Measurements from ENCODE around the gene NFKB2. TPM values are rescaled to one million over a fixed set of nuclear protein-coding genes. Genes with fewer than 3 reads are reported as not detected.

The NFKB2 gene
- total RNA-seq, 1 donor from 2014 or later, result 26.8 TPM

DNA sequence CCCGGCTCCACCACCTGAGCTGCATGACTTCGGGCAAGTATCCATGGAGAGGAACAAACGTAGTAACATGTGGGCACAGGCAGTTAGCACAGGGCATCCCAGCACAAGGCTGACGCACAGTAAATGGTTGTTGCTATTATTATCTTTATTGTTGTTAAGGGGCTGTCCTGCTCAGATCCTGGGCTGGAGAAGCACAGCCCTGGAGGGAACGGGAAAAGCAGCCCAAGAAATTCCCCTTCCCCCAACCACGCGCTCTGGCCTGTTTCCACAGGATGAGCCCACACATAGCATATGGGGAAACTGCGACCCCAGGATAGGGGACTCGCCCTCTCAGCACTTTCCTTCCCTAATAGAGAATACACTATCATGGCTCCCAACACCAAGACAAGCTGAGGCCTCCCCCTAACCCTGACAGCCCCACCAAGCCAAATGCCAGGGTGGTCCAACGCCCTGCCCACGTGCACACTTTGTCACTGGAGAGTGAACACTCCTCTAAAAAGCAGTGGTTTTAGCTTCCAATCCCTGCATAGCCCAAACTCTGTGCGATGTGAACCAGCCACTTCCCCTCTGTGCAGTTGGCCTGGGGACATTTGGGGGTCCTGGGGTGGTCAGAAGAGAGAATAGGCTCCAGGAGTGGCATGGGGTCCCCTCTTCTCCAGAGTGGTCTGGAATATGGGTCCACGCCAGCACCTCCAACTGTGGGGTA, 12.1 kb downstream of the NFKB2 start:
- Histone ChIP-seq H3K4me1 (peaks cover 27% of the 10 kb centered on the region), H3K4me3 (peak overlapping the region in 1 of 2 donors; percentile 40), H3K36me3 (no peaks in the 10 kb centered on the region), H3K9me3 (no peaks in the 10 kb centered on the region), H3K27ac (no peak overlapping the region), H3K27me3 (peaks cover 6% of the 10 kb centered on the region)
- TF ChIP-seq, protein P1, sequence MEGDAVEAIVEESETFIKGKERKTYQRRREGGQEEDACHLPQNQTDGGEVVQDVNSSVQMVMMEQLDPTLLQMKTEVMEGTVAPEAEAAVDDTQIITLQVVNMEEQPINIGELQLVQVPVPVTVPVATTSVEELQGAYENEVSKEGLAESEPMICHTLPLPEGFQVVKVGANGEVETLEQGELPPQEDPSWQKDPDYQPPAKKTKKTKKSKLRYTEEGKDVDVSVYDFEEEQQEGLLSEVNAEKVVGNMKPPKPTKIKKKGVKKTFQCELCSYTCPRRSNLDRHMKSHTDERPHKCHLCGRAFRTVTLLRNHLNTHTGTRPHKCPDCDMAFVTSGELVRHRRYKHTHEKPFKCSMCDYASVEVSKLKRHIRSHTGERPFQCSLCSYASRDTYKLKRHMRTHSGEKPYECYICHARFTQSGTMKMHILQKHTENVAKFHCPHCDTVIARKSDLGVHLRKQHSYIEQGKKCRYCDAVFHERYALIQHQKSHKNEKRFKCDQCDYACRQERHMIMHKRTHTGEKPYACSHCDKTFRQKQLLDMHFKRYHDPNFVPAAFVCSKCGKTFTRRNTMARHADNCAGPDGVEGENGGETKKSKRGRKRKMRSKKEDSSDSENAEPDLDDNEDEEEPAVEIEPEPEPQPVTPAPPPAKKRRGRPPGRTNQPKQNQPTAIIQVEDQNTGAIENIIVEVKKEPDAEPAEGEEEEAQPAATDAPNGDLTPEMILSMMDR (IDR thresholded peaks at IDR 0.05), result no peak
- no peak for TF ChIP-seq POLR2AphosphoS5 (IDR thresholded peaks at IDR 0.05; ENCODE audit: insufficient read depth in 1 of 2, low read depth in 1 of 2)
- TF ChIP-seq POLR2A (IDR thresholded peaks at IDR 0.05), result no peak
- DNase-seq (ENCODE audit: extremely low spot score in 2 of 2), result no peak
- intact Hi-C loops (cut with DNase I), result no loop called here

DNA sequence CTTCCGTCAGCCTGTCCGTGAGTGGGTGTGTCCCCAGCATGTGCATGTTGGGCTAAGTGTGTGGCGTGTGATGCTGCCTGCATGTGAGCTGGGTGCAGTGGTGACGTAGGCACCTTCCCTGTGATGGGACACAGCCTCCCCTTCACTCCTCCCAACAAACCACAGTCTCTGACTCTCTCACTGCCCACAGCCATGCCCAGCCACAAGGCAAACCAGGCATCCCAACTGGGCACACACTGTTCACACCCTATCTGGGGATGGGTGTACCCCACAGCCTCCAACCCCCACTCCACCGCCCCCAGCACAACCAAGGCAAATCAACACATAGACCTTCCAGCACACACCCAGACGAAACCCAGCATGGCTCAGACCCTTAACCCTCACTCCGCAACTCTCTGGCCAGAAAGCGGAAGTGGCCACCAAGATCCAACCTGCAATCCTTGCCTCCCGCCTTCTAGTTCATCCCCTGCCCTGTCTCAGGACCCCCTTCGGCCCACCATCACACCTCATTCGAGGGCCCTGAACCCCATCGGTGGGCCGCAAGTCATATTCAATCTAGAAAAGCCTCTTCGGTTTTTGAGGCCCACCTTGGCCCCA, 12.7 kb downstream of the NFKB2 start:
- TF ChIP-seq, protein P1 (IDR thresholded peaks at IDR 0.05), result no peak
- TF ChIP-seq POLR2AphosphoS5 (IDR thresholded peaks at IDR 0.05; ENCODE audit: insufficient read depth in 1 of 2, low read depth in 1 of 2) (no peak), POLR2A (IDR thresholded peaks at IDR 0.05) (no peak)
- Histone ChIP-seq H3K4me1 (peaks cover 27% of the 10 kb centered on the region), H3K27me3 (peaks cover 6% of the 10 kb centered on the region), H3K4me3 (peak overlapping the region; percentile 40 to 49), H3K36me3 (no peaks in the 10 kb centered on the region), H3K27ac (peak overlapping the region; percentile 60), H3K9me3 (no peaks in the 10 kb centered on the region)
- DNase-seq (ENCODE audit: extremely low spot score in 2 of 2), result no peak
- intact Hi-C loops (cut with DNase I), result no loop called here

DNA sequence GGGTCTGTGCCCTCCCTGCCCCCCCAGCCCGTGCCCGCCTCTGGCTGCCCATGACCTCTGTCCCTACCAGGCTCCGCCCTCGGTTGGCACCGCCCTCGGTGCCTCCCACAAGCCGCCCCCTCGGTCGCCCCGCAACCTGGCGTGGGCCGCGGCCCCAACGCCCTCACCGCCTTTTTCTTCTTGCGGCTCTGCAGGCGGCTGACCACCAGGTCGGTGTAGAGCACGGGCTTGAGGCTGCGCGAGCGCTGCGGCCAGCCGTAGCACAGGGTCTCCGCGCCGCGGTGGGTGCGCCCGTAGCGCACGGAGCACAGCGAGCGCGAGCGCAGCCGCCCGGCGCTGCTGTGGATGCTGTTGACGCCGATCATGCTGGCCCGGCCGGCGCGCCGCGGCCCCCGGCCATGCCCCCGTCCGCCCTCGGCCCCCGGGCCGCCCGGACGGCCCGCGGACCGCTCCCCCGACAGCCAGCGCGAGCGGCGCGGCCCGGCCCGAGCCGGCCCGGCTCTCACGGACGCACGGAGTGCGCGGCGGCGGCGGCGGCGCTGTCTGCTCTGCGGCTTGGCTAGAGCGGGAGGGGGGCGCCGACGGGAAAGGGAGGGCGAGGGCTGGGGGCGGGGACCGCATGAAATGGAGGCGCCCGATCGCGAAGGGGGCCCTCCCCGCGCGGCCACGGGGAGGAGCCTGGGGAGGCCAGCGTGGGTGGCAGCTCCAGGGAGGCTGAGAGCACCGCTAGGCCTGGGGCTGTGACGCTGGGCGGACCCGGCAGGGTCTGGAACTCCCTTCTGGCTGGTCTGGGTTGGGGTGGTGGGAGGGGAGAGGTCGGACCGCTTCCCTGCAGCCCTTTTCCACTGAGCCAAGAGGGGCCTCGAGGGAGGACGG, 13.5 kb downstream of the NFKB2 start:
- no peaks in the 10 kb centered on the region for H3K9me3 ChIP-seq
- TF ChIP-seq POLR2AphosphoS5 (IDR thresholded peaks at IDR 0.05; ENCODE audit: insufficient read depth in 1 of 2, low read depth in 1 of 2) (peak in 1 of 2 donors; percentile 61), POLR2A (IDR thresholded peaks at IDR 0.05) (no peak)
- TF ChIP-seq, protein P1 (IDR thresholded peaks at IDR 0.05), result no peak
- H3K27me3 ChIP-seq, result peaks cover 6% of the 10 kb centered on the region
- H3K27ac ChIP-seq, result peak overlapping the region; percentile 73
- H3K4me3 ChIP-seq, result peak overlapping the region; percentile 40 to 49
- H3K36me3 ChIP-seq, result no peaks in the 10 kb centered on the region
- H3K4me1 ChIP-seq, result peaks cover 27% of the 10 kb centered on the region
- intact Hi-C loops (cut with DNase I), result no loop called here
- DNase-seq (ENCODE audit: extremely low spot score in 2 of 2), result no peak

DNA sequence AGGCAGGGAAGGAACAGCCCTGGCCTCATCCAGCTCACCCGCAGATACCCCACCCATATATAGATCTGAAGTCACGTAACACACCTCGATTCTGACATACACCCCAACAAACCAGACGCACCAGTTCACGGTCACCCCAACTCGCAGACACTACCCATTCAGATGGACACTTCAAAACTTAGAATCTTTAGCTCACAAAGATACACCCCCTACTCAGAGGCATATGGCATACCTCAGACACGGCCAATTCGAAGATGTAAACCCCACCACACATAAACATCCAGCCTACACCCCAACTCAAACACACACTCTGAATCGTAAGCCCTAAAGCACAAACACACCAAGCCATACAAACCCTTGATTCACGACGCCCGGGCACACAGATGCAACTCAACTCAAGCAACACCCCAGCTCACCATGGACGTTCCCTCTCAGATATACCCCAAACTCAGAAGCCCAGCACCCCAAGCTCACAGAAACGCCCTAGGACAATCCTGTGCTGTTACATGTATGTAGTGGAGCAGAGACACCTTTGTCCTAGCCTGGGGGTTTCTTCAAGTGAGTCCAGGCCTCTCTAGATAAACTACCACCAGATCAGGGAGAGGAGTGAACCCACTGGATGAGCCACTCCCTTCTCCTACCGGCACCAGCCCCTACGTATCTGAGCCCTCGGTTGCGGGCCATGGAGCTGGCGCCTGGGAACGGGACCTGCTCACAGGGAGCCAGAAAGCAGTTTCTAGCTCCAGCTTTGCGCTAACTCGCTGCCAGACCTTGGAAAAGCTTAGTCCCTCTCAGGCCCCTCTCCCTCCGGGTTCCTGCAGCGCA, 14.3 kb downstream of the NFKB2 start:
- H3K4me3 ChIP-seq, result peak overlapping the region; percentile 40 to 49
- no peaks in the 10 kb centered on the region for H3K36me3 ChIP-seq
- DNase-seq (ENCODE audit: extremely low spot score in 2 of 2), result no peak
- TF ChIP-seq POLR2AphosphoS5 (IDR thresholded peaks at IDR 0.05; ENCODE audit: insufficient read depth in 1 of 2, low read depth in 1 of 2), result peak in 1 of 2 donors; percentile 2
- no peak for TF ChIP-seq POLR2A (IDR thresholded peaks at IDR 0.05)
- intact Hi-C loops (cut with DNase I), result no loop called here
- peak overlapping the region; percentile 73 for H3K27ac ChIP-seq
- no peaks in the 10 kb centered on the region for H3K9me3 ChIP-seq
- peaks cover 27% of the 10 kb centered on the region for H3K4me1 ChIP-seq
- peaks cover 6% of the 10 kb centered on the region for H3K27me3 ChIP-seq

Measured in vagina (tissue), 2 donors.